Lung (tissue), 12 donors: ENCODE measurements around the gene NATD1. TPM values are rescaled to one million over a fixed set of nuclear protein-coding genes. Genes with fewer than 3 reads are reported as not detected.
A peak's percentile ranks its signal among the peaks of the same experiment; 100 is the strongest.

Experiments used
- ATAC-seq: fragments of 200-7000 bp; cut with Tn5 transposase; one replicate; pipeline ENCODE4 v1.9.1; 2020; ENCODE audit warnings: moderate number of reproducible peaks; ENCODE audit not compliant: insufficient read depth, low FRiP score
- DNase-seq, 3 donors: peaks; one replicate each; pipeline ENCODE4 v3.0.0-alpha.2; 2013 to 2017
- H3K27ac ChIP-seq, 2 donors: one replicate each; pipeline ENCODE4 v1.5.1; 2013; ENCODE audit warnings: mild to moderate bottlenecking in 2 of 2, moderate library complexity in 2 of 2, control low read depth in 1 of 2, inconsistent platforms in 1 of 2, low read depth in 1 of 2, low read length in 1 of 2
- H3K27me3 ChIP-seq, 3 donors: one replicate each; pipeline ENCODE4 v1.5.1; 2013; ENCODE audit warnings: low read length in 2 of 3; ENCODE audit not compliant: control insufficient read depth in 3 of 3, insufficient read depth in 3 of 3
- H3K36me3 ChIP-seq, 4 donors: one replicate each; pipeline ENCODE4 v1.5.1; 2013; ENCODE audit warnings: low read length in 4 of 4, mild to moderate bottlenecking in 1 of 4, moderate library complexity in 1 of 4; ENCODE audit not compliant: control insufficient read depth in 4 of 4, insufficient read depth in 4 of 4
- H3K4me1 ChIP-seq, 5 donors: one replicate each; pipeline ENCODE4 v1.5.1; 2013; ENCODE audit warnings: low read length in 5 of 5, mild to moderate bottlenecking in 2 of 5, moderate library complexity in 1 of 5; ENCODE audit not compliant: control insufficient read depth in 5 of 5, insufficient read depth in 5 of 5
- H3K4me3 ChIP-seq: one replicate; pipeline ENCODE4 v1.5.1; 2013; ENCODE audit warnings: mild to moderate bottlenecking, control low read depth, moderate library complexity
- H3K9ac ChIP-seq, 2 donors: one replicate each; pipeline ENCODE4 v1.5.1; 2013; ENCODE audit warnings: low read length in 2 of 2, control low read depth in 1 of 2; ENCODE audit not compliant: insufficient read depth in 1 of 2
- H3K9me3 ChIP-seq, 4 donors: one replicate each; pipeline ENCODE4 v1.5.1; 2013; ENCODE audit warnings: low read length in 3 of 4, mild to moderate bottlenecking in 1 of 4, moderate library complexity in 1 of 4; ENCODE audit not compliant: control insufficient read depth in 4 of 4, insufficient read depth in 3 of 4
- WGBS, 2 donors: extraction: QIAGEN DNeasy Blood & Tissue Kit; methylation state at CpG; one replicate each; pipeline ENCODE4 v1.1.7; 2013; 5-methylcytosine and 5-hydroxymethylcytosine counted together
- polyA plus RNA-seq, 2 donors: library from polyadenylated mRNA; stranded (reverse); fragments of 200-250 nt; gene quantifications; one replicate each; pipeline ENCODE4 v1.2.1, GENCODE V29; 2013
- total RNA-seq, 2 donors: library from RNA; depleted of rRNA in 1 of 2; stranded (reverse); fragments of >200 nt in 1 of 2; gene quantifications; one replicate each; pipeline ENCODE4 v1.2.1, GENCODE V29; 2014 to 2021
- TF ChIP-seq, protein P1 (sequence below): IDR thresholded peaks from 2 replicates; pipeline ENCODE4 v1.5.1; 2012; ENCODE audit warnings: mild to moderate bottlenecking; ENCODE audit errors: control extremely low read depth, extremely low read depth
- donor health status: control.
- donor health status: control.
- donor health status: Bipolar disorder and iron deficiency.
- donor health status: healthy.
- donor health status: DM: yes; HTN: yes; CAD: no.

The NATD1 gene
- total and polyA plus RNA-seq, 4 donors, result 4.8 to 8.1 (median 6.6) TPM

DNA sequence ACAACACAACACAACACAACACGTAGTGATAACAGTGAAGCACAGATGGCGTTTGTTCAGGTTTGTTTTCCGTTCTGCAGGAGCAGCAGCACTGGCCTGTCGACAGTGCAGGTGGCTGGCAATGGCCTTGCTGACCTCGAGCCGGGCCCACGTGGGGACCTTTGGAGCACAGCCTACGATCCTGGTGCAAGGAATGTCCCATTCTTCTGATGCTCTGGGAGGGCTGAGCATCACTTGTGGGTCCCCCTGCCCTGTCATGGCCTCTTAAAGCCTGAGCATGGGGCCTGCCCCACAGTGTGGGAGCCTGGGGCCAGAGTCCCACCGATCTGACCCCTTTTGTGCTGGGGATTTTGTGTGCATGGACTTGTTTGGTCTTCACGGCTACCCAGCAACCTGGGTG lies 38.1 kb upstream of the NATD1 start:
- Histone ChIP-seq H3K36me3 (peaks cover 0 to 12% (median 1%) of the 10 kb centered on the region in 4 donors), H3K4me1 (peaks cover 7 to 29% (median 28%) of the 10 kb centered on the region in 5 donors), H3K9ac (no peak overlapping the region), H3K4me3 (no peak overlapping the region), H3K9me3 (peaks cover 0 to 4% (median 0%) of the 10 kb centered on the region in 4 donors), H3K27ac (no peak overlapping the region), H3K27me3 (no peaks in the 10 kb centered on the region)
- TF ChIP-seq, protein P1, sequence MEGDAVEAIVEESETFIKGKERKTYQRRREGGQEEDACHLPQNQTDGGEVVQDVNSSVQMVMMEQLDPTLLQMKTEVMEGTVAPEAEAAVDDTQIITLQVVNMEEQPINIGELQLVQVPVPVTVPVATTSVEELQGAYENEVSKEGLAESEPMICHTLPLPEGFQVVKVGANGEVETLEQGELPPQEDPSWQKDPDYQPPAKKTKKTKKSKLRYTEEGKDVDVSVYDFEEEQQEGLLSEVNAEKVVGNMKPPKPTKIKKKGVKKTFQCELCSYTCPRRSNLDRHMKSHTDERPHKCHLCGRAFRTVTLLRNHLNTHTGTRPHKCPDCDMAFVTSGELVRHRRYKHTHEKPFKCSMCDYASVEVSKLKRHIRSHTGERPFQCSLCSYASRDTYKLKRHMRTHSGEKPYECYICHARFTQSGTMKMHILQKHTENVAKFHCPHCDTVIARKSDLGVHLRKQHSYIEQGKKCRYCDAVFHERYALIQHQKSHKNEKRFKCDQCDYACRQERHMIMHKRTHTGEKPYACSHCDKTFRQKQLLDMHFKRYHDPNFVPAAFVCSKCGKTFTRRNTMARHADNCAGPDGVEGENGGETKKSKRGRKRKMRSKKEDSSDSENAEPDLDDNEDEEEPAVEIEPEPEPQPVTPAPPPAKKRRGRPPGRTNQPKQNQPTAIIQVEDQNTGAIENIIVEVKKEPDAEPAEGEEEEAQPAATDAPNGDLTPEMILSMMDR, result no peak
- 74 to 76% methylated on average over 10 of the region's 10 CpGs for WGBS, 2 donors
- ATAC-seq (no peak), DNase-seq (no peak)

DNA sequence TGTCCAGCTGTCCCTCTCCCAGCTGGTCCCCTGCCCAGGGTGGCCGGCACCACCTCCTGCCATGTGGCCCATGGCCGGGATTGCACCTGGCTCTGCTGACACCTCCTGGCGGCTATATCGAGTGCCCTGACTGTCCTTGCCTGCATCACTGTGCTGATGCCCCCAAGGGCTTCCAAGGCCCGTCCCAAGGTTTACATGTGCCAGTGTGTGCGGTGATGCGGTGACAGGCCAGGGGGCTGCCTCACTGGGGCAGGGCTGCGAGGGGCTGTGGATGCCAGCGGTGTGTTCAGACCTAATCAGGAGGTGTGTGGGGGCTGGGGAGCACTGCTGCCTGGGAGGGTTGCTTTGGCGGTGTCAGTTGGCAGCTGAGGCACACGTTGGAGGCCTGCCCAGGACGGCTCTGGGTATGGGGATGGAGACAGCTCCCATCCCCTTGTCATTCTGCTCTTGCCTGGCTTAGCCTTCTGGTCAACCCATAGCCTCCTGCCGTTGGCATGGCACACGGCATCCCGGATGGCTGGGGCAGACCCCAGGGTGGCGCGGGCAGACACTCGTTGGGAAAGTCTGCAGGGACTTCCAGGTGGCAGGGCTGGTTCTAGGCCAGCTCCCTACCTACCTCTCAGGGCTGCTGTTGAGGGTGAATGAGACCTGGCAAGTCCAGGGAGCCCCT lies 36.8 kb upstream of the NATD1 start:
- DNase-seq, result no peak
- Histone ChIP-seq H3K36me3 (peaks cover 0 to 12% (median 1%) of the 10 kb centered on the region in 4 donors), H3K27me3 (no peaks in the 10 kb centered on the region), H3K4me1 (peaks cover 7 to 41% (median 29%) of the 10 kb centered on the region in 5 donors), H3K9me3 (peaks cover 0 to 4% (median 0%) of the 10 kb centered on the region in 4 donors), H3K4me3 (no peak overlapping the region), H3K27ac (peak overlapping the region; percentile 7 to 97), H3K9ac (no peak overlapping the region)
- 81 to 82% methylated on average over 18 of the region's 18 CpGs for WGBS, 2 donors
- ATAC-seq, result no peak
- TF ChIP-seq, protein P1, result no peak

DNA sequence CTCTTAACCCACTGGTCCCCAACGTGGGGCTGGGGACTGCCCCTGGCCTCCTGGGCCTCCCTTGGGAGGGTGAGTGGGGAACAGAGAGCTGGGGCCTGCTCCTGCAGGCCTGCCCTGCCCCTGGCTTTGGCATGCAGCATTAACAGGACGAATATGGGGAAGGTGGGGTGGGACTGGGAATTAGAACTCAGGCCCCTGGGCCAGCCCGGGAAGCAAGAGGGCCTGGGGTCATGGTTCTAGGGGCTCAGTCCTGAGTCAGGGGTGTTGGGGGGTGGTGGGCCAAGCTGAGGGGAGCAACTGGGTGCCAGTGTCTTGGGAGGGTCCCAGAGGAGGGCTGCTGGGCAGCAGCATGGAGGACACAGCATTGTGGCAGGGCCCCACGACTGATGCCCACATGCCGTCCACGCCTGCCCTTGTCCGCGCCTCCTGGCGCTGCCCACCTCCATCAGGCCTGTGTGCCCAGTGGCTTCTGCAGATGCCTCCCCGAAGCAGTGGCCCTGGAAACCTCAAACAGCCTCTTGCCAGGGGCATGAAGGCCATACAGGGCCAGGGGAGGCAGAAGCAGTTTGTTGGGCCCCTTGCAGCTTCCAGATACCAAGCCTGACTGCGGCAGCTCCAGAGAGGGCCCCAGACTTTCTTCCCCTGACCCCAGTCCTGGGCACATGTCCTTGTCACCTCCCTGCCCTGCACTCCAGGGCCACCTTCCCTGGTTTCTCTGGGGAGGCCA lies 36.1 kb upstream of the NATD1 start:
- DNase-seq (no peak), ATAC-seq (no peak)
- no peaks in the 10 kb centered on the region for H3K27me3 ChIP-seq
- WGBS, 2 donors, result 79 to 85% methylated on average over 11 of the region's 11 CpGs
- no peak overlapping the region for H3K9ac ChIP-seq
- H3K4me1 ChIP-seq, result peaks cover 7 to 41% (median 29%) of the 10 kb centered on the region in 5 donors
- peaks cover 0 to 12% (median 1%) of the 10 kb centered on the region in 4 donors for H3K36me3 ChIP-seq
- TF ChIP-seq, protein P1, result no peak
- H3K9me3 ChIP-seq, result peaks cover 0 to 4% (median 0%) of the 10 kb centered on the region in 4 donors
- no peak overlapping the region for H3K4me3 ChIP-seq
- peak overlapping the region; percentile 97 for H3K27ac ChIP-seq
